A549 treated with dexamethasone at 1 μM for 4 hours (cell line): Measurements from ENCODE around the gene FRG2C. TPM values are rescaled to one million over a fixed set of nuclear protein-coding genes. Genes with fewer than 3 reads are reported as not detected.

Source experiments
- total RNA-seq: library from RNA; stranded (reverse); fragments of 200-300 nt; extraction: Qiagen RNA extraction; gene quantifications from 5 replicates; pipeline ENCODE4 v1.2.3, GENCODE V29; 2022

FRG2C gene
- total RNA-seq: 0.03 to 0.06 TPM (median 0.05 TPM) in 3 of 5 replicates, not detected in the others

GRCh38 chr3:75664028-75664427 lies at the start of gene FRG2C:
TSS of gene FRG2C (plus strand) at chr3:75664328. CDS start at chr3:75664380, 52 bp downstream.

Other genes with a start within 250 kb of the FRG2C start
- 2.6 to 3.7 TPM (median 3.1 TPM) in 5 replicates for gene ZNF717, start 121.2 kb downstream of the FRG2C start, total RNA-seq